ENCODE results near the gene DCANP1. TPM values are rescaled to one million over a fixed set of nuclear protein-coding genes. Genes with fewer than 3 reads are reported as not detected.

DCANP1 gene
- total and polyA plus RNA-seq, 2 experiments from 2014 or later: not detected

- H2AFZ ChIP-seq: no peak overlapping the region
- no peak overlapping the region for H3K27ac ChIP-seq
- no peak for DNase-seq (ENCODE audit: low spot score)
Observed at GRCh38 chr5:135448791-135449507, 1.8 kb upstream of the DCANP1 start.

GRCh38 chr5:135448071-135448739 is 1.1 kb upstream of the DCANP1 start:
- TF ChIP-seq EZH2 (IDR thresholded peaks at IDR 0.05; ENCODE audit: borderline replicate concordance) (no peak), EZH2phosphoT487 (IDR thresholded peaks at IDR 0.05; ENCODE audit: low read depth, severe bottlenecking, unreplicated experiment) (no peak), CTCF (IDR thresholded peaks at IDR 0.05; ENCODE audit: poor library complexity) (no peak)

More at GRCh38 chr5:135448791-135449507, 1.8 kb upstream of the DCANP1 start:
- no peaks in the 10 kb centered on the region for H3K36me3 ChIP-seq (replicated peaks; ENCODE audit: insufficient read depth, low read depth)
- no peaks in the 10 kb centered on the region for H3K9me3 ChIP-seq (ENCODE audit: low read depth)
- no peak overlapping the region for H3K4me3 ChIP-seq
- H3K4me2 ChIP-seq: no peak overlapping the region
- H3K4me1 ChIP-seq (ENCODE audit: insufficient read depth): no peaks in the 10 kb centered on the region
- H4K20me1 ChIP-seq (ENCODE audit: insufficient read depth, poor library complexity, severe bottlenecking): no peaks in the 10 kb centered on the region
- TF ChIP-seq EZH2phosphoT487 (IDR thresholded peaks at IDR 0.05; ENCODE audit: low read depth, severe bottlenecking, unreplicated experiment): no peak
- no peaks in the 10 kb centered on the region for H3K79me2 ChIP-seq
- H3K27me3 ChIP-seq: no peaks in the 10 kb centered on the region
- WGBS (ENCODE audit: low lambda C conversion rate, missing lambda C conversion rate): 79% methylated on average over 9 of the region's 9 CpGs
- no peaks in the 10 kb centered on the region for H3K9me2 ChIP-seq (replicated peaks; ENCODE audit: insufficient read depth)

GRCh38 chr5:135446615-135447014 is 533 bp downstream of the DCANP1 start:
- no peak overlapping the region for H3K4me2 ChIP-seq
- H3K4me1 ChIP-seq (ENCODE audit: insufficient read depth): peaks cover 10% of the 10 kb centered on the region
- no peaks in the 10 kb centered on the region for H3K79me2 ChIP-seq
- H3K9me2 ChIP-seq (replicated peaks; ENCODE audit: insufficient read depth): no peaks in the 10 kb centered on the region
- H3K4me3 ChIP-seq: no peak overlapping the region
- no peaks in the 10 kb centered on the region for H3K9me3 ChIP-seq (ENCODE audit: low read depth)
- H2AFZ ChIP-seq: no peak overlapping the region
- no peaks in the 10 kb centered on the region for H3K27me3 ChIP-seq
- no peaks in the 10 kb centered on the region for H3K36me3 ChIP-seq (replicated peaks; ENCODE audit: insufficient read depth, low read depth)
- H4K20me1 ChIP-seq (ENCODE audit: insufficient read depth, poor library complexity, severe bottlenecking): no peaks in the 10 kb centered on the region
- TF ChIP-seq CTCF (IDR thresholded peaks at IDR 0.05; ENCODE audit: poor library complexity): no peak
- TF ChIP-seq EZH2 (IDR thresholded peaks at IDR 0.05; ENCODE audit: borderline replicate concordance): no peak
- TF ChIP-seq EZH2phosphoT487 (IDR thresholded peaks at IDR 0.05; ENCODE audit: low read depth, severe bottlenecking, unreplicated experiment): no peak
- no peak overlapping the region for H3K27ac ChIP-seq
- WGBS (ENCODE audit: low lambda C conversion rate, missing lambda C conversion rate): 64% methylated on average over 7 of the region's 7 CpGs
- DNase-seq (ENCODE audit: low spot score): no peak

More at GRCh38 chr5:135448071-135448739, 1.1 kb upstream of the DCANP1 start:
- Histone ChIP-seq H3K4me1 (ENCODE audit: insufficient read depth) (no peaks in the 10 kb centered on the region), H3K36me3 (replicated peaks; ENCODE audit: insufficient read depth, low read depth) (no peaks in the 10 kb centered on the region), H3K4me3 (no peak overlapping the region), H3K79me2 (no peaks in the 10 kb centered on the region), H3K9me2 (replicated peaks; ENCODE audit: insufficient read depth) (no peaks in the 10 kb centered on the region), H2AFZ (no peak overlapping the region), H4K20me1 (ENCODE audit: insufficient read depth, poor library complexity, severe bottlenecking) (no peaks in the 10 kb centered on the region), H3K9me3 (ENCODE audit: low read depth) (no peaks in the 10 kb centered on the region), H3K27ac (no peak overlapping the region), H3K27me3 (no peaks in the 10 kb centered on the region), H3K4me2 (no peak overlapping the region)
- WGBS (ENCODE audit: low lambda C conversion rate, missing lambda C conversion rate): 72% methylated on average over 9 of the region's 9 CpGs
- no peak for DNase-seq (ENCODE audit: low spot score)

GRCh38 chr5:135446206-135446605 is 942 bp downstream of the DCANP1 start:
- Histone ChIP-seq H3K4me1 (ENCODE audit: insufficient read depth) (peaks cover 13% of the 10 kb centered on the region), H3K4me3 (no peak overlapping the region), H2AFZ (no peak overlapping the region), H3K9me3 (ENCODE audit: low read depth) (no peaks in the 10 kb centered on the region), H3K36me3 (replicated peaks; ENCODE audit: insufficient read depth, low read depth) (no peaks in the 10 kb centered on the region), H3K4me2 (no peak overlapping the region), H3K79me2 (no peaks in the 10 kb centered on the region), H3K9me2 (replicated peaks; ENCODE audit: insufficient read depth) (no peaks in the 10 kb centered on the region), H3K27me3 (no peaks in the 10 kb centered on the region), H3K27ac (no peak overlapping the region), H4K20me1 (ENCODE audit: insufficient read depth, poor library complexity, severe bottlenecking) (no peaks in the 10 kb centered on the region)
- TF ChIP-seq EZH2phosphoT487 (IDR thresholded peaks at IDR 0.05; ENCODE audit: low read depth, severe bottlenecking, unreplicated experiment): no peak
- TF ChIP-seq CTCF (IDR thresholded peaks at IDR 0.05; ENCODE audit: poor library complexity): no peak
- no peak for DNase-seq (ENCODE audit: low spot score)
- WGBS (ENCODE audit: low lambda C conversion rate, missing lambda C conversion rate): 96% methylated on average over 9 of the region's 9 CpGs
